HG03097 (cell line): ENCODE data around the gene DUSP16.
A peak's percentile ranks its signal among the peaks of the same experiment; 100 is the strongest.
"Not testable (repeated sequence)": the region's sequence is repeated elsewhere in the genome, so short reads cannot be mapped to it uniquely, and the experiment has no call there.

Experiments used
- ATAC-seq: cut with Tn5 transposase; IDR thresholded peaks from one replicate; pipeline ENCODE4 v1.9.1; 2021; ENCODE audit not compliant: unreplicated experiment, low FRiP score

Gene DUSP16

GRCh38 chr12:12502815-12503151 lies 59.9 kb downstream of the DUSP16 start:
- no peak for ATAC-seq

- not testable (repeated sequence) for ATAC-seq
Measured at GRCh38 chr12:12502130-12502814, 60.4 kb downstream of the DUSP16 start.

- no peak for ATAC-seq
Measured at GRCh38 chr12:12501121-12501520, 61.5 kb downstream of the DUSP16 start.

- no peak for ATAC-seq
Measured at GRCh38 chr12:12499909-12500604, 62.6 kb downstream of the DUSP16 start.

- ATAC-seq = no peak
Measured at GRCh38 chr12:12498210-12498609, 64.5 kb downstream of the DUSP16 start.

- ATAC-seq = no peak
Measured at GRCh38 chr12:12495536-12495935, 67.1 kb downstream of the DUSP16 start.

GRCh38 chr12:12492547-12492946 lies 70.1 kb downstream of the DUSP16 start:
- ATAC-seq = no peak

- no peak for ATAC-seq
Measured at GRCh38 chr12:12491606-12492005, 71.1 kb downstream of the DUSP16 start.

- ATAC-seq = no peak
Measured at GRCh38 chr12:12488823-12489550, 73.7 kb downstream of the DUSP16 start.

GRCh38 chr12:12488296-12488695 lies 74.4 kb downstream of the DUSP16 start:
- no peak for ATAC-seq

- no peak for ATAC-seq
Measured at GRCh38 chr12:12487490-12487889, 75.2 kb downstream of the DUSP16 start.

GRCh38 chr12:12486661-12487240 lies 75.9 kb downstream of the DUSP16 start:
- ATAC-seq = peak; percentile 72

- ATAC-seq = no peak
Measured at GRCh38 chr12:12483438-12483837, 79.2 kb downstream of the DUSP16 start.

- no peak for ATAC-seq
Measured at GRCh38 chr12:12482959-12483358, 79.7 kb downstream of the DUSP16 start.

GRCh38 chr12:12482150-12482761 lies 80.4 kb downstream of the DUSP16 start:
- no peak for ATAC-seq

- no peak for ATAC-seq
Measured at GRCh38 chr12:12481631-12482030, 81.0 kb downstream of the DUSP16 start.

GRCh38 chr12:12480074-12480473 lies 82.6 kb downstream of the DUSP16 start:
- ATAC-seq = no peak

GRCh38 chr12:12477532-12477890 lies 85.2 kb downstream of the DUSP16 start:
- ATAC-seq = no peak

- no peak for ATAC-seq
Measured at GRCh38 chr12:12476857-12477531, 85.7 kb downstream of the DUSP16 start.
